DND-41 (cell line): ENCODE results near the gene CLASP1.
A peak's percentile ranks its signal among the peaks of the same experiment; 100 is the strongest.

Experiments used
- ATAC-seq: fragments of 200-7000 bp; cut with Tn5 transposase; 3 replicates; pipeline ENCODE4 v1.9.1; 2021; ENCODE audit warnings: low read depth; ENCODE audit not compliant: insufficient read depth
- DNase-seq: peaks from one replicate; pipeline ENCODE4 v3.0.0-alpha.2; 2020
- H2AFZ ChIP-seq: 2 replicates; pipeline ENCODE4 v1.6.0; 2012; ENCODE audit warnings: low read depth, low read length
- H3K27ac ChIP-seq: 2 replicates; pipeline ENCODE4 v1.5.1; 2012; ENCODE audit warnings: low read length, inconsistent platforms
- H3K27me3 ChIP-seq: fragments of 200-600 bp; sonication (generic); 2 replicates; pipeline ENCODE4 v1.6.0; 2012; ENCODE audit warnings: low read length, mild to moderate bottlenecking, inconsistent platforms; ENCODE audit not compliant: insufficient read depth, poor library complexity
- H3K36me3 ChIP-seq: 2 replicates; pipeline ENCODE4 v1.5.1; 2012; ENCODE audit warnings: low read length, inconsistent platforms; ENCODE audit not compliant: insufficient read depth
- H3K4me1 ChIP-seq: 2 replicates; pipeline ENCODE4 v1.5.1; 2012; ENCODE audit warnings: mild to moderate bottlenecking, low read length; ENCODE audit not compliant: insufficient read depth
- H3K4me2 ChIP-seq: 2 replicates; pipeline ENCODE4 v1.6.0; 2012; ENCODE audit warnings: mild to moderate bottlenecking, moderate library complexity, low read length, inconsistent platforms; ENCODE audit not compliant: insufficient read depth
- H3K4me3 ChIP-seq, 2 experiments: fragments of 200-600 bp in 1 of 2; shearing (Covaris generic) in 1 of 2; 2 replicates each; pipeline ENCODE4 v1.5.1; 2012 to 2016; ENCODE audit warnings: inconsistent platforms in 2 of 2, low read length in 2 of 2, mild to moderate bottlenecking in 2 of 2, low read depth in 1 of 2, moderate library complexity in 1 of 2
- H3K79me2 ChIP-seq: 2 replicates; pipeline ENCODE4 v1.6.0; 2012; ENCODE audit warnings: low read length, inconsistent platforms; ENCODE audit not compliant: insufficient read depth
- H3K9ac ChIP-seq: 2 replicates; pipeline ENCODE4 v1.6.0; 2012; ENCODE audit warnings: low read depth, mild to moderate bottlenecking, inconsistent platforms, low read length, moderate library complexity
- H3K9me3 ChIP-seq: 2 replicates; pipeline ENCODE4 v1.5.1; 2012; ENCODE audit warnings: low read length, moderate library complexity, mild to moderate bottlenecking, inconsistent platforms; ENCODE audit not compliant: insufficient read depth, severe bottlenecking
- H4K20me1 ChIP-seq: 2 replicates; pipeline ENCODE4 v1.6.0; 2012; ENCODE audit warnings: low read length; ENCODE audit not compliant: insufficient read depth
- CTCF ChIP-seq: IDR thresholded peaks from 2 replicates; pipeline ENCODE4 v1.5.1; 2012; ENCODE audit warnings: borderline replicate concordance, low read length, moderate library complexity, mild to moderate bottlenecking; ENCODE audit not compliant: poor library complexity, severe bottlenecking; ENCODE audit errors: extremely low read depth
- EZH2 ChIP-seq: IDR thresholded peaks from 3 replicates; pipeline ENCODE4 v1.6.1; 2012; ENCODE audit warnings: borderline replicate concordance, low read depth, mild to moderate bottlenecking, moderate library complexity, low read length, inconsistent platforms; ENCODE audit not compliant: severe bottlenecking

Gene CLASP1

GRCh38 chr2:121532894-121533293 lies 116.4 kb downstream of the CLASP1 start:
- ATAC-seq (no peak), DNase-seq (no peak)
- peaks cover 14% of the 10 kb centered on the region; the same call in 1 of the 2 replicates for H3K36me3 ChIP-seq
- peak overlapping the region; percentile 84 for H3K4me2 ChIP-seq
- peak overlapping the region; percentile 23; the same call in 1 of the 2 replicates for H3K9ac ChIP-seq
- H3K27me3 ChIP-seq: no peaks in the 10 kb centered on the region
- TF ChIP-seq CTCF: no peak
- no peak for TF ChIP-seq EZH2
- H3K27ac ChIP-seq: peak overlapping the region; percentile 1; the same call in 1 of the 2 replicates
- H3K4me1 ChIP-seq: peaks cover 37% of the 10 kb centered on the region
- peaks cover 82% of the 10 kb centered on the region for H3K79me2 ChIP-seq
- H4K20me1 ChIP-seq: peaks cover 38% of the 10 kb centered on the region
- H3K9me3 ChIP-seq: no peaks in the 10 kb centered on the region
- no peak overlapping the region for H3K4me3 ChIP-seq
- no peak overlapping the region for H2AFZ ChIP-seq

- Histone ChIP-seq H3K4me1 (peaks cover 37% of the 10 kb centered on the region), H3K4me3 (peak overlapping the region in 1 of 2 experiments; percentile 33; a peak in 2 of 4 replicates), H2AFZ (no peak overlapping the region), H3K79me2 (peaks cover 82% of the 10 kb centered on the region), H3K9ac (peak overlapping the region; percentile 93), H4K20me1 (peaks cover 41% of the 10 kb centered on the region), H3K9me3 (no peaks in the 10 kb centered on the region), H3K4me2 (peak overlapping the region; percentile 84), H3K27ac (peak overlapping the region; percentile 62), H3K27me3 (no peaks in the 10 kb centered on the region), H3K36me3 (peaks cover 19% of the 10 kb centered on the region)
- no peak for ATAC-seq
- TF ChIP-seq CTCF (no peak), EZH2 (no peak)
- no peak for DNase-seq
Measured at GRCh38 chr2:121532347-121532766, 116.9 kb downstream of the CLASP1 start.

GRCh38 chr2:121530212-121530705 lies 119.0 kb downstream of the CLASP1 start:
- Histone ChIP-seq H3K4me1 (peaks cover 37% of the 10 kb centered on the region), H3K9ac (peak overlapping the region; percentile 93), H4K20me1 (peaks cover 36% of the 10 kb centered on the region), H3K79me2 (peaks cover 68% of the 10 kb centered on the region), H3K4me2 (peak overlapping the region; percentile 84), H3K36me3 (peaks cover 36% of the 10 kb centered on the region), H3K4me3 (peak overlapping the region; percentile 95 to 96), H3K9me3 (no peaks in the 10 kb centered on the region), H3K27me3 (no peaks in the 10 kb centered on the region), H2AFZ (peak overlapping the region; percentile 89), H3K27ac (peak overlapping the region; percentile 99)
- no peak for TF ChIP-seq CTCF
- TF ChIP-seq EZH2: no peak
- peak; percentile 65 for ATAC-seq
- peak; percentile 85 for DNase-seq
